CD4-positive, alpha-beta T cell (primary cell): ENCODE data around the gene IFT172. TPM values are rescaled to one million over a fixed set of nuclear protein-coding genes. Genes with fewer than 3 reads are reported as not detected.

Source experiments
- ATAC-seq: fragments of 200-7000 bp; cut with Tn5 transposase; one replicate; pipeline ENCODE4 v1.10.0; 2022; ENCODE audit warnings: mild to moderate bottlenecking; ENCODE audit not compliant: poor library complexity
- CTCF ChIA-PET: fragments of 350-600 bp; sonication (Branson Sonifier 250); formaldehyde crosslinking; loops from one replicate; lab custom pipeline; 2021; ENCODE audit warnings: antibody characterized with exemption, inconsistent platforms; lab: Charles Lee
- POLR2A ChIA-PET: fragments of 350-600 bp; sonication (Branson Sonifier 250); formaldehyde crosslinking; loops from one replicate; lab custom pipeline; 2021; ENCODE audit warnings: antibody characterized with exemption, inconsistent platforms; lab: Charles Lee
- DNase-seq, 14 experiments: peaks; one replicate each; pipeline ENCODE4 v3.0.0-alpha.2; 2013 to 2020; ENCODE audit warnings: mixed read lengths in 2 of 14
- H3K27ac ChIP-seq, 2 donors: one replicate each; pipeline versions ENCODE4 v1.5.1 to v1.7.0; 2013; ENCODE audit warnings: low read length in 2 of 2, low read depth in 1 of 2, mild to moderate bottlenecking in 1 of 2
- H3K27me3 ChIP-seq, 2 experiments: 1 replicate in 1 of 2; 2 replicates in 1 of 2; pipeline versions ENCODE4 v1.6.1 to v1.7.0; 2013; ENCODE audit warnings: low read length in 2 of 2, control low read depth in 1 of 2, mild to moderate bottlenecking in 1 of 2, moderate library complexity in 1 of 2; ENCODE audit not compliant: insufficient read depth in 2 of 2, control insufficient read depth in 1 of 2
- H3K36me3 ChIP-seq: one replicate; pipeline ENCODE4 v1.6.1; 2013; ENCODE audit warnings: low read length, control low read depth; ENCODE audit not compliant: insufficient read depth
- H3K4me1 ChIP-seq: one replicate; pipeline ENCODE4 v1.6.1; 2013; ENCODE audit warnings: low read length, control low read depth; ENCODE audit not compliant: insufficient read depth
- H3K4me3 ChIP-seq: one replicate; pipeline ENCODE4 v1.5.1; 2013; ENCODE audit warnings: mild to moderate bottlenecking, low read length, moderate library complexity
- H3K9me3 ChIP-seq, 2 experiments: 1 replicate in 1 of 2; 2 replicates in 1 of 2; pipeline versions ENCODE4 v1.6.1 to v1.7.0; 2013; ENCODE audit warnings: low read length in 2 of 2, mild to moderate bottlenecking in 2 of 2, control low read depth in 1 of 2, moderate library complexity in 1 of 2; ENCODE audit not compliant: control insufficient read depth in 1 of 2, insufficient read depth in 1 of 2
- H3K27ac Mint-ChIP-seq: one replicate; pipeline ENCODE4 v1.8.0; 2020; ENCODE audit warnings: mixed read lengths
- H3K27me3 Mint-ChIP-seq: one replicate; pipeline ENCODE4 v1.8.0; 2021; ENCODE audit warnings: mixed read lengths
- H3K36me3 Mint-ChIP-seq: one replicate; pipeline ENCODE4 v1.8.0; 2021; ENCODE audit warnings: low read depth, mixed read lengths
- H3K4me1 Mint-ChIP-seq: one replicate; pipeline ENCODE4 v1.8.0; 2021; ENCODE audit warnings: low read depth, mixed read lengths
- H3K4me3 Mint-ChIP-seq: one replicate; pipeline ENCODE4 v1.8.0; 2020; ENCODE audit warnings: mild to moderate bottlenecking, mixed read lengths
- H3K9me3 Mint-ChIP-seq: one replicate; pipeline ENCODE4 v1.8.0; 2020; ENCODE audit warnings: mixed read lengths
- CTCF ChIP-seq: fragments of 200-600 bp; IDR thresholded peaks from one replicate; pipeline ENCODE4 v1.8.0; 2022; ENCODE audit warnings: antibody characterized with exemption, mild to moderate bottlenecking
- intact Hi-C, 2 experiments: fragments of 100-400 bp; cut with DNase I in 1 of 2; cut with micrococcal nuclease in 1 of 2; formaldehyde crosslinking; loops; one replicate each; pipeline versions ENCODE4 v1.15.1 to v1.9.0; 2023 to 2025; cut with DNase I, micrococcal nuclease
- total RNA-seq, 174 experiments: library from RNA in 2 of 174; stranded (reverse) in 2 of 174; gene quantifications; one replicate each; pipeline ENCODE4 v1.2.3 and lab custom pipeline; 2021 to 2026

IFT172 gene
- total RNA-seq, 2 experiments from 2014 or later = 13.3 to 14.4 TPM

GRCh38 chr2:27502142-27502541 lies 12.6 kb upstream of the IFT172 start:
- Histone ChIP-seq H3K4me3 (no peak overlapping the region), H3K4me1 (no peaks in the 10 kb centered on the region), H3K27ac (no peak overlapping the region), H3K36me3 (no peaks in the 10 kb centered on the region), H3K9me3 (no peaks in the 10 kb centered on the region), H3K27me3 (peaks cover 6 to 20% of the 10 kb centered on the region in 2 experiments)
- ChIA-PET POLR2A (no interaction called here), CTCF (no interaction called here)
- Mint-ChIP-seq H3K27ac (no peak overlapping the region), H3K27me3 (peaks cover 23% of the 10 kb centered on the region), H3K4me3 (no peak overlapping the region), H3K36me3 (no peaks in the 10 kb centered on the region), H3K4me1 (no peaks in the 10 kb centered on the region), H3K9me3 (no peaks in the 10 kb centered on the region)
- intact Hi-C loops = no loop called here
- no peak for ATAC-seq
- no peak for TF ChIP-seq CTCF
- DNase-seq = no peak

- H3K27me3 ChIP-seq = peaks cover 16 to 30% of the 10 kb centered on the region in 2 experiments
- Mint-ChIP-seq H3K27ac (no peak overlapping the region), H3K9me3 (no peaks in the 10 kb centered on the region), H3K36me3 (no peaks in the 10 kb centered on the region), H3K27me3 (peaks cover 34% of the 10 kb centered on the region), H3K4me3 (no peak overlapping the region), H3K4me1 (no peaks in the 10 kb centered on the region)
- CTCF ChIA-PET = no interaction called here
- no peaks in the 10 kb centered on the region for H3K36me3 ChIP-seq
- intact Hi-C loops = no loop called here
- H3K4me3 ChIP-seq = no peak overlapping the region
- DNase-seq = no peak
- no peaks in the 10 kb centered on the region for H3K4me1 ChIP-seq
- POLR2A ChIA-PET = no interaction called here
- no peak overlapping the region for H3K27ac ChIP-seq
- no peaks in the 10 kb centered on the region for H3K9me3 ChIP-seq
- no peak for ATAC-seq
- no peak for TF ChIP-seq CTCF
These were observed 11.5 kb upstream of the IFT172 start for GRCh38 chr2:27501042-27501441.

GRCh38 chr2:27498975-27499374 lies 9.4 kb upstream of the IFT172 start:
- no peak for ATAC-seq
- CTCF ChIA-PET = no interaction called here
- Mint-ChIP-seq H3K27me3 (peaks cover 49% of the 10 kb centered on the region), H3K27ac (no peak overlapping the region), H3K9me3 (no peaks in the 10 kb centered on the region), H3K4me1 (peaks cover 9% of the 10 kb centered on the region), H3K36me3 (no peaks in the 10 kb centered on the region), H3K4me3 (no peak overlapping the region)
- Histone ChIP-seq H3K9me3 (no peaks in the 10 kb centered on the region), H3K4me1 (peaks cover 12% of the 10 kb centered on the region), H3K4me3 (no peak overlapping the region), H3K36me3 (no peaks in the 10 kb centered on the region), H3K27ac (no peak overlapping the region), H3K27me3 (peaks cover 33 to 47% of the 10 kb centered on the region in 2 experiments)
- POLR2A ChIA-PET = no interaction called here
- intact Hi-C loops = no loop called here
- DNase-seq = no peak
- no peak for TF ChIP-seq CTCF
